Measurements from ENCODE around the gene TBL1XR1. TPM values are rescaled to one million over a fixed set of nuclear protein-coding genes. Genes with fewer than 3 reads are reported as not detected.
"Not testable (repeated sequence)": the region's sequence is repeated elsewhere in the genome, so short reads cannot be mapped to it uniquely, and the experiment has no call there.

Gene TBL1XR1
- total RNA-seq, 1 donor from 2014 or later, result 275 TPM

DNA sequence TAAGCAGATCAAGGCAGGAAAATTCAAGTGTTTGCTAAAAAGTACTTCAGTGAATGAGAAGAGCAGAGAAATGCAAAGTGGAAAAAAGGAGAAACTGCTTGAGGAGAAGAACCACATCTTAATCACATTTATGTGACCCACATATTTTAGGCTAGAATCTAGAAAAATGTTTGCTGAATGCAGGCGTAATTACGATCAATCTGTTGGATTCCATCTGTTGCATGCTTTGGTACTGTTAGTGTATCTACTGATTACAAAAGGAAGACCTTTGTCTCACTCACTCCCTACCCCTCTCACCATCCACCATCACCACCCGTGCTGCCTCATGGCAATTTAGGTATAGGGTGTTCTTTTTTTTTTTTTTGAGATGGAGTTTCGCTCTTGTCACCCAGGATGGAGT is 9.7 kb upstream of the TBL1XR1 start:
- H3K36me3 Mint-ChIP-seq, result no peaks in the 10 kb centered on the region
- TF ChIP-seq EZH2 (IDR thresholded peaks at IDR 0.05) (no peak), EZH2phosphoT487 (IDR thresholded peaks at IDR 0.05) (no peak), CTCF (IDR thresholded peaks at IDR 0.05) (no peak)

GRCh38 chr3:177203689-177204395 is 6.6 kb upstream of the TBL1XR1 start:
- Histone ChIP-seq H3K79me2 (ENCODE audit: low read depth) (peaks cover 3% of the 10 kb centered on the region), H3K4me2 (no peak overlapping the region), H3K36me3 (no peaks in the 10 kb centered on the region), H3K9me3 (ENCODE audit: low read depth) (peaks cover 5% of the 10 kb centered on the region), H3F3A (ENCODE audit: low read depth) (peaks cover 8% of the 10 kb centered on the region), H3K4me1 (peaks cover 5% of the 10 kb centered on the region), H2AFZ (replicated peaks) (no peak overlapping the region), H3K4me3 (no peak overlapping the region), H3K27ac (no peak overlapping the region), H3K9ac (no peak overlapping the region), H4K20me1 (ENCODE audit: low read depth) (no peaks in the 10 kb centered on the region), H3K27me3 (no peaks in the 10 kb centered on the region)
- TF ChIP-seq EZH2 (IDR thresholded peaks at IDR 0.05), result no peak
- TF ChIP-seq EZH2phosphoT487 (IDR thresholded peaks at IDR 0.05), result no peak
- TF ChIP-seq CTCF (IDR thresholded peaks at IDR 0.05), result no peak
- no peak overlapping the region for H3K4me3 Mint-ChIP-seq
- no peak overlapping the region for H3K27ac Mint-ChIP-seq
- peaks cover 7% of the 10 kb centered on the region for H3K27me3 Mint-ChIP-seq (ENCODE audit: insufficient read depth, low read depth)
- no peaks in the 10 kb centered on the region for H3K36me3 Mint-ChIP-seq
- peaks cover 6% of the 10 kb centered on the region for H3K9me3 Mint-ChIP-seq
- no peak for DNase-seq (ENCODE audit: low spot score)
- H3K4me1 Mint-ChIP-seq, result peaks cover 14% of the 10 kb centered on the region

More for the DNA sequence above, 9.7 kb upstream of the TBL1XR1 start:
- Mint-ChIP-seq H3K4me1 (peaks cover 9% of the 10 kb centered on the region), H3K27me3 (ENCODE audit: insufficient read depth, low read depth) (peaks cover 5% of the 10 kb centered on the region), H3K4me3 (no peak overlapping the region), H3K27ac (no peak overlapping the region), H3K9me3 (peaks cover 11% of the 10 kb centered on the region)
- H3K9ac ChIP-seq, result no peak overlapping the region
- no peaks in the 10 kb centered on the region for H3K79me2 ChIP-seq (ENCODE audit: low read depth)
- H3K4me3 ChIP-seq, result no peak overlapping the region
- peaks cover 5% of the 10 kb centered on the region for H3K9me3 ChIP-seq (ENCODE audit: low read depth)
- no peaks in the 10 kb centered on the region for H3K27me3 ChIP-seq
- H3F3A ChIP-seq (ENCODE audit: low read depth), result no peaks in the 10 kb centered on the region
- no peaks in the 10 kb centered on the region for H4K20me1 ChIP-seq (ENCODE audit: low read depth)
- no peak overlapping the region for H2AFZ ChIP-seq (replicated peaks)
- H3K27ac ChIP-seq, result no peak overlapping the region
- H3K4me1 ChIP-seq, result no peaks in the 10 kb centered on the region
- no peaks in the 10 kb centered on the region for H3K36me3 ChIP-seq
- H3K4me2 ChIP-seq, result no peak overlapping the region
- no peak for DNase-seq (ENCODE audit: low spot score)

- H3K4me2 ChIP-seq; H3K9ac ChIP-seq; H3K27ac Mint-ChIP-seq; H3K27me3 ChIP-seq; H3K4me3 Mint-ChIP-seq; H3K27ac ChIP-seq; H3K79me2 ChIP-seq (ENCODE audit: low read depth); H3K36me3 ChIP-seq; H3K4me3 ChIP-seq; H3K9me3 ChIP-seq (ENCODE audit: low read depth); H3K36me3 Mint-ChIP-seq; H4K20me1 ChIP-seq (ENCODE audit: low read depth); H3K9me3 Mint-ChIP-seq; H3K27me3 Mint-ChIP-seq (ENCODE audit: insufficient read depth, low read depth); DNase-seq (ENCODE audit: low spot score); H2AFZ ChIP-seq (replicated peaks): not testable (repeated sequence)
- peaks cover 14% of the 10 kb centered on the region for H3K4me1 ChIP-seq
- H3F3A ChIP-seq (ENCODE audit: low read depth), result peaks cover 16% of the 10 kb centered on the region
- peaks cover 23% of the 10 kb centered on the region for H3K4me1 Mint-ChIP-seq
Measured at GRCh38 chr3:177203016-177203415, 5.7 kb upstream of the TBL1XR1 start.

DNA sequence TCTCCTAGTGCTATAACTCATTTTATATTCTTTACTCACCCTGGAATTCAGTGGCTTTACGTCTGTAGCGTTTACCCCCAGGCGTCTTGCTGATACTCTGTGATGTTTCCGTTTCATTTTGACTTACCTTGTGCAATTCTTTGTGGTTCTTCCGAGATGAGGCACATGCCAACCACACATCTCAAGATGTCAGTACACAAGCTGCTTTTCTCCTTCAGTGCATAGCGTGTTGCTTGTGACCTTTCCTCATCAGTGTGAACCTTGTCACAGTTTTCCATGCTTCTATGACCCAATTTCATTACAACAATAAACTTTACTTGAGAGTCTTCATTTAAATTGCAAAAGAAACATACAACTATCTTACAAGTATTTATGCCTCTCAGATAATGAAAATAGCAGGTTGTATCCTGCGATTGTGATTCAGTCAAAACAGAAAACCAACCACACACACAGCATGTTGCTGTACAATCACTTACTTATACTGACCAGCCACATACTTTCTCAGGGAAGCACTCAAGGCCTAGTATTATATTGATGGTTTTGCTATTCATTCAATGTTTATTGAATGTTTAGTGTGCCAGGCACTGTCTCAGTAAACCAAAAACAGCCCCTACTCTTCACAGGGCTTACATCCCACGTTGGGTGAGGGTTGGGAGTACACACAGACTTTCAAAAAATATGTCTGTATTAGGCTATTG is 4.6 kb upstream of the TBL1XR1 start:
- H3K36me3 Mint-ChIP-seq, result no peaks in the 10 kb centered on the region
- H3K27me3 ChIP-seq, result no peaks in the 10 kb centered on the region
- H3F3A ChIP-seq (ENCODE audit: low read depth), result peaks cover 21% of the 10 kb centered on the region
- H3K9me3 Mint-ChIP-seq, result peaks cover 6% of the 10 kb centered on the region
- peaks cover 5% of the 10 kb centered on the region for H3K9me3 ChIP-seq (ENCODE audit: low read depth)
- H3K27me3 Mint-ChIP-seq (ENCODE audit: insufficient read depth, low read depth), result peaks cover 8% of the 10 kb centered on the region
- H3K4me1 Mint-ChIP-seq, result peaks cover 23% of the 10 kb centered on the region
- peaks cover 6% of the 10 kb centered on the region for H3K79me2 ChIP-seq (ENCODE audit: low read depth)
- no peak for DNase-seq (ENCODE audit: low spot score)
- peaks cover 15% of the 10 kb centered on the region for H3K4me1 ChIP-seq
- no peaks in the 10 kb centered on the region for H4K20me1 ChIP-seq (ENCODE audit: low read depth)
- H2AFZ ChIP-seq (replicated peaks), result no peak overlapping the region
- H3K27ac ChIP-seq, result no peak overlapping the region
- no peak overlapping the region for H3K27ac Mint-ChIP-seq
- no peaks in the 10 kb centered on the region for H3K36me3 ChIP-seq
- no peak overlapping the region for H3K4me2 ChIP-seq
- H3K4me3 Mint-ChIP-seq, result no peak overlapping the region
- H3K4me3 ChIP-seq, result no peak overlapping the region
- H3K9ac ChIP-seq, result no peak overlapping the region
- TF ChIP-seq CTCF (IDR thresholded peaks at IDR 0.05) (no peak), EZH2 (IDR thresholded peaks at IDR 0.05) (no peak)

Measured in neural progenitor cell (in vitro differentiated cells).